Endothelial cell of umbilical vein (primary cell): Measurements from ENCODE around the gene AZGP1.

Source experiments
- EZH2 ChIP-seq: IDR thresholded peaks from 2 replicates; pipeline ENCODE4 v1.6.1; 2012; ENCODE audit warnings: borderline replicate concordance, low read depth, mild to moderate bottlenecking, moderate library complexity, low read length, inconsistent platforms; ENCODE audit not compliant: severe bottlenecking
- GATA2 ChIP-seq: IDR thresholded peaks from 2 replicates; pipeline ENCODE4 v1.7.0; 2011; ENCODE audit warnings: low read depth, mild to moderate bottlenecking, moderate library complexity, mixed read lengths, low read length; ENCODE audit not compliant: insufficient read length, insufficient read depth
- JUN ChIP-seq: IDR thresholded peaks from 2 replicates; pipeline ENCODE4 v1.6.1; 2011; ENCODE audit warnings: borderline replicate concordance, low read depth; ENCODE audit not compliant: insufficient read length, insufficient read depth
- POLR2A ChIP-seq: IDR thresholded peaks from 2 replicates; pipeline ENCODE4 v1.6.1; 2012; ENCODE audit warnings: low read depth, mild to moderate bottlenecking, control low read depth, low read length
- POLR2AphosphoS5 ChIP-seq: IDR thresholded peaks from 2 replicates; pipeline ENCODE4 v1.6.1; 2012; ENCODE audit warnings: low read depth, mild to moderate bottlenecking, control low read depth, low read length, moderate library complexity; ENCODE audit not compliant: insufficient read depth
- TF ChIP-seq, protein P1 (sequence below), 2 donors: IDR thresholded peaks; 1 replicate in 1 of 2; 2 replicates in 1 of 2; pipeline ENCODE4 v1.5.1; 2011; ENCODE audit warnings: low read length in 2 of 2, mild to moderate bottlenecking in 2 of 2, moderate library complexity in 2 of 2, control low read depth in 1 of 2, inconsistent platforms in 1 of 2, low read depth in 1 of 2; ENCODE audit not compliant: insufficient read depth in 1 of 2; ENCODE audit errors: extremely low read depth in 1 of 2
- TF ChIP-seq, protein P2 (sequence below): IDR thresholded peaks from 2 replicates; pipeline ENCODE4 v1.6.1; 2011; ENCODE audit not compliant: insufficient read depth, insufficient read length

DNA sequence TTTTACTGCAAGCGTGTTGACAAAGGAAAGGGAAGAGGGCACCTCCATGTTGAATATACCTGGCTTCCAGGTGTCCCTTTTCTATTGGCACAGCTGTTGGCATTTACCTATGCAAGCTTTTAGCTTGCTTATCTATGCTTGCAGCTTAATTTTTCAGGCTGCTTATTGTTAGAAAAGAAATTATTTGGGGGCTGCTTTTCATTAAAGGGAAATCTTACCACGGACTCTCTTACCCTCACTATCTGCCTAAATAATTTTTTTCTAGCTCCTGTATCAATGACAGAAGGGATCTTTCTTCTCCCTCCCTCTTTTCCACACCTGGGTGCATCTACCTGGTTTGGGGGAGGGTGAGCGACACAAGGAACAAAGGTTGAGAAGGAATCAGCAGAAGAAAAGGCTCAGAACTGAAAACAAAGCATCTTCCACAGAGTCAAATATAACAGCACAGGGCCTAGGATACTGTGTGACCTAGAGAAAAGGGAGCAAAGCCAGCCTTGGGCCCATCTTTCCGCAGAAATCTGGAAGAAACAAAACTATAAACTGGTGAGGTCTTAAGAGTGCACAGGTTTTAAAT is 31.2 kb downstream of the AZGP1 start:
- TF ChIP-seq, protein P1, sequence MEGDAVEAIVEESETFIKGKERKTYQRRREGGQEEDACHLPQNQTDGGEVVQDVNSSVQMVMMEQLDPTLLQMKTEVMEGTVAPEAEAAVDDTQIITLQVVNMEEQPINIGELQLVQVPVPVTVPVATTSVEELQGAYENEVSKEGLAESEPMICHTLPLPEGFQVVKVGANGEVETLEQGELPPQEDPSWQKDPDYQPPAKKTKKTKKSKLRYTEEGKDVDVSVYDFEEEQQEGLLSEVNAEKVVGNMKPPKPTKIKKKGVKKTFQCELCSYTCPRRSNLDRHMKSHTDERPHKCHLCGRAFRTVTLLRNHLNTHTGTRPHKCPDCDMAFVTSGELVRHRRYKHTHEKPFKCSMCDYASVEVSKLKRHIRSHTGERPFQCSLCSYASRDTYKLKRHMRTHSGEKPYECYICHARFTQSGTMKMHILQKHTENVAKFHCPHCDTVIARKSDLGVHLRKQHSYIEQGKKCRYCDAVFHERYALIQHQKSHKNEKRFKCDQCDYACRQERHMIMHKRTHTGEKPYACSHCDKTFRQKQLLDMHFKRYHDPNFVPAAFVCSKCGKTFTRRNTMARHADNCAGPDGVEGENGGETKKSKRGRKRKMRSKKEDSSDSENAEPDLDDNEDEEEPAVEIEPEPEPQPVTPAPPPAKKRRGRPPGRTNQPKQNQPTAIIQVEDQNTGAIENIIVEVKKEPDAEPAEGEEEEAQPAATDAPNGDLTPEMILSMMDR (IDR thresholded peaks at IDR 0.05; ENCODE audit: extremely low read depth in 1 of 2, insufficient read depth in 1 of 2, low read depth in 1 of 2, low read length in 2 of 2): no peak
- TF ChIP-seq, protein P2, sequence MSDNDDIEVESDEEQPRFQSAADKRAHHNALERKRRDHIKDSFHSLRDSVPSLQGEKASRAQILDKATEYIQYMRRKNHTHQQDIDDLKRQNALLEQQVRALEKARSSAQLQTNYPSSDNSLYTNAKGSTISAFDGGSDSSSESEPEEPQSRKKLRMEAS: no peak
- TF ChIP-seq EZH2: no peak
- no peak for TF ChIP-seq POLR2A
- no peak for TF ChIP-seq JUN
- TF ChIP-seq POLR2AphosphoS5: no peak
- no peak for TF ChIP-seq GATA2
